GM13976 (cell line): ENCODE data around the gene KMT2D.

Experiments used
- DNase-seq: peaks from one replicate; pipeline ENCODE4 v3.0.0; 2012; ENCODE audit warnings: low spot score
- CTCF ChIP-seq: IDR thresholded peaks from 2 replicates; pipeline ENCODE4 v1.5.1; 2012; ENCODE audit warnings: borderline replicate concordance, mild to moderate bottlenecking; ENCODE audit not compliant: insufficient read depth; ENCODE audit errors: extremely low read depth, missing control alignments, control extremely low read depth
- in situ Hi-C: fragments of 300-500 bp; cut with MboI; formaldehyde crosslinking; loops from one replicate; pipeline ENCODE4 v1.12.0; 2022; ENCODE audit warnings: low sequenced_read_pairs, mixed read lengths, inconsistent platforms; ENCODE audit not compliant: unreplicated experiment

KMT2D gene

GRCh38 chr12:49030119-49030518 lies 30.5 kb downstream of the KMT2D start:
- DNase-seq, result no peak
- no peak for TF ChIP-seq CTCF
- in situ Hi-C loops, result no loop called here

GRCh38 chr12:49028666-49029275 lies 31.8 kb downstream of the KMT2D start:
- DNase-seq, result no peak
- TF ChIP-seq CTCF, result no peak
- in situ Hi-C loops, result no loop called here

- DNase-seq, result no peak
- no peak for TF ChIP-seq CTCF
- in situ Hi-C loops, result no loop called here
Measured at GRCh38 chr12:49027846-49028555, 32.6 kb downstream of the KMT2D start.

GRCh38 chr12:49026678-49027480 lies 33.7 kb downstream of the KMT2D start:
- no peak for TF ChIP-seq CTCF
- in situ Hi-C loops, result no loop called here
- DNase-seq, result peak; percentile 21

- no peak for TF ChIP-seq CTCF
- in situ Hi-C loops, result no loop called here
- DNase-seq, result no peak
Measured at GRCh38 chr12:49026101-49026500, 34.5 kb downstream of the KMT2D start.

- DNase-seq, result no peak
- in situ Hi-C loops, result no loop called here
- TF ChIP-seq CTCF, result no peak
Measured at GRCh38 chr12:49025463-49025862, 35.1 kb downstream of the KMT2D start.
